ENCODE data around the gene IL34. TPM values are rescaled to one million over a fixed set of nuclear protein-coding genes. Genes with fewer than 3 reads are reported as not detected.

IL34 gene
- total RNA-seq, 3 donors from 2014 or later (not counting 1 experiment from before 2014, with no cell fraction given), result 0.48 to 0.54 TPM; not detected in 1

DNA sequence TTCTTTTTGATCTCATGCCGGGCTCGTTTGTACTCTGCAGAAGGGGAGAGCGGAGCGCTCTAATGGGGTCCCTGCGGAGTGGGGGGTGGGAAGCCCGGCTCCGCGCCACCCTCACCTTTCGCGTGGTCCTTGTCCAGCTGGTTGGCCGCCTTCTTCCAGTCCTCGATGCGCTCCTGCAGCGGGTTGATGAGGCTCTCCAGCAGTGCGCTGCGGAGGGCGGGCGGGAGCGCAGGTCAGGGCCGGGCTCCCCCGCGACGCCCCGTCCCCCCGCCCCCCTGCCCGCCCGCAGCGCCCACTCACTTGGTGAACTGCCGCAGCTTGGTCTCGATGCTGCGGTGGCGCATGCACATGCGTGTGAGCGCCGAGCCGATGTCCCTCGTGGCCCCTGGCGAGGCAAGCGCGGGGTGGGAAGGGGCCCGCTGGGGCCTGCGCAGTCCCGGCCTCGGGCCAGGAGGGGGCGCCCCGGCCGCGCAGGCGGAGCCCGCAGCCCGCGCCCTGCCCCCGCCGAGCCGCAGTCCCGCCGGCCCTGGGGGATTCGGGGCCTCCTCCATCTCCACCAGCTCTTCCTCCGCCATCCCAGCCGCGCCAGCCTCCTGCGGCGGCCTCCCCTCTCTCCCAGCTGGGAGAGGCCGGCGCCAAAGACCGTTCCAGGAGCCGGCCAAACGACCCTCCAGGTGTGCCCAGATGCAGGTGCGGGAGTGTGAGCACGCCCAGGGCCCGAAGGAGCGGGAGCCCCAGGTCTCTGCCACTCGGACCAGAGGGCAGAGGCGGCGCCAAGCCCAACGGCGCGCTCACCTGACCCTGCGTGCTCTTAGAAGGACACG, 33.5 kb downstream of the IL34 start:
- peaks cover 0 to 12% of the 10 kb centered on the region in 2 donors for H3K4me1 Mint-ChIP-seq
- Histone ChIP-seq H3K4me1 (ENCODE audit: control insufficient read depth, insufficient read depth, low read length) (peaks cover 9% of the 10 kb centered on the region), H3K27ac (ENCODE audit: low read length) (no peak overlapping the region), H3K9me3 (ENCODE audit: control insufficient read depth, insufficient read depth, low read length) (no peaks in the 10 kb centered on the region), H3K4me3 (ENCODE audit: low read length) (no peak overlapping the region), H3K36me3 (ENCODE audit: control insufficient read depth, insufficient read depth, low read length) (no peaks in the 10 kb centered on the region), H3K27me3 (ENCODE audit: control insufficient read depth, insufficient read depth, low read length) (peaks cover 4% of the 10 kb centered on the region)
- peak in 1 of 3 donors; percentile 34 for ATAC-seq
- no peaks in the 10 kb centered on the region for H3K27me3 Mint-ChIP-seq (ENCODE audit: low read depth in 2 of 2)
- H3K4me3 Mint-ChIP-seq, result no peak overlapping the region
- no peaks in the 10 kb centered on the region for H3K9me3 Mint-ChIP-seq
- peak in 1 of 2 donors; percentile 28 for DNase-seq
- no peak for TF ChIP-seq CTCF (IDR thresholded peaks at IDR 0.05)
- H3K36me3 Mint-ChIP-seq, result no peaks in the 10 kb centered on the region
- no peak overlapping the region for H3K27ac Mint-ChIP-seq
- WGBS (ENCODE audit: insufficient coverage), result 85% methylated on average over 80 of the region's 80 CpGs
- intact Hi-C loops (cut with micrococcal nuclease), result no loop called here

DNA sequence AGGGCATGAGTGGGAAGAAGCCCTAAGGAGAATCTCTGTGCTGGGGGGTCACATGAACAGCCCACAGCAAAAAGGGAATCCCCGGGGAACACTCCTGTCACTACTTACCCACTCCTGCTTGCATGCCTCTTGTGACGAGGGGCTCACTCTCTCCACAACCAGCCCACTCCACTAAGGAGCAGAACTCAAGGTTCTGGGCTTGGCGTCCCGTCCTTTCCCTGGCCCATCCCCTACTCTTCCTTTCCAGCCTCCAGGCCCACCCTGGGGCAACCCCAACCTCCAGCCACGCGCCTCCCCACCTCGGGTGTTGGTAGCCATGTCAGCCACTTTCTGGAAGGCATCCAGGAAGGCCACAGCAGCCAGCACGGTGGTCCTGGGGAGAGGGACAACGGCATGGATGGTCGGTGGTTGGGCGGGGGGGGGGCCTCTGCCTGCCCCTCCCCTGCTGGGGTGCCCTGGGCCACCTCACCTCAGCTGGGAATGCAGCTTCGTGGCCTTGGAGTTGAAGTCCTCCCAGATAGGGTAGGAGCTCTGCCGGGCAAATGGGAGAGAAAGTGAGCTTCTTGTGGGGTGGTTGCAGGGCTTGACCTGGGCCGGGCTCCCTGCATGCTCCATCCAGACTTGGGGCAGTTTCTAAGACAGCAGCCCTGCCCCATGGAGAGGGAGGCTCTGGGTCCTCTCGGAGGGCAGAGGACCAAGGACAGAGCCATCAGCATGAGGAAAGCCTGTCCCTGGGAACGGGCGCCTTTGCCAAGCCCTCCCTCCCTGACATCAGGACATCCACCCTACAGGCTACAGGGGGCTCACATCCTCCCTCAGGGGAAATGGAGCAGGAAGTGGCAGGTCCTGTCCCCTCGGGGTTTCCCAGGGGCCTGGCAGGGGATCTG, 34.4 kb downstream of the IL34 start:
- H3K27ac ChIP-seq (ENCODE audit: low read length), result no peak overlapping the region
- H3K27ac Mint-ChIP-seq, result no peak overlapping the region
- no peaks in the 10 kb centered on the region for H3K36me3 Mint-ChIP-seq
- no peak for DNase-seq
- H3K4me1 ChIP-seq (ENCODE audit: control insufficient read depth, insufficient read depth, low read length), result peaks cover 13% of the 10 kb centered on the region
- no peak overlapping the region for H3K4me3 ChIP-seq (ENCODE audit: low read length)
- no peak for ATAC-seq
- H3K9me3 Mint-ChIP-seq, result no peaks in the 10 kb centered on the region
- H3K27me3 Mint-ChIP-seq (ENCODE audit: low read depth in 2 of 2), result no peaks in the 10 kb centered on the region
- peaks cover 0 to 16% of the 10 kb centered on the region in 2 donors for H3K4me1 Mint-ChIP-seq
- no peak for TF ChIP-seq CTCF (IDR thresholded peaks at IDR 0.05)
- no peaks in the 10 kb centered on the region for H3K9me3 ChIP-seq (ENCODE audit: control insufficient read depth, insufficient read depth, low read length)
- intact Hi-C loops (cut with micrococcal nuclease), result no loop called here
- WGBS (ENCODE audit: insufficient coverage), result 83% methylated on average over 18 of the region's 18 CpGs
- H3K27me3 ChIP-seq (ENCODE audit: control insufficient read depth, insufficient read depth, low read length), result peaks cover 8% of the 10 kb centered on the region
- no peak overlapping the region for H3K4me3 Mint-ChIP-seq
- no peaks in the 10 kb centered on the region for H3K36me3 ChIP-seq (ENCODE audit: control insufficient read depth, insufficient read depth, low read length)

DNA sequence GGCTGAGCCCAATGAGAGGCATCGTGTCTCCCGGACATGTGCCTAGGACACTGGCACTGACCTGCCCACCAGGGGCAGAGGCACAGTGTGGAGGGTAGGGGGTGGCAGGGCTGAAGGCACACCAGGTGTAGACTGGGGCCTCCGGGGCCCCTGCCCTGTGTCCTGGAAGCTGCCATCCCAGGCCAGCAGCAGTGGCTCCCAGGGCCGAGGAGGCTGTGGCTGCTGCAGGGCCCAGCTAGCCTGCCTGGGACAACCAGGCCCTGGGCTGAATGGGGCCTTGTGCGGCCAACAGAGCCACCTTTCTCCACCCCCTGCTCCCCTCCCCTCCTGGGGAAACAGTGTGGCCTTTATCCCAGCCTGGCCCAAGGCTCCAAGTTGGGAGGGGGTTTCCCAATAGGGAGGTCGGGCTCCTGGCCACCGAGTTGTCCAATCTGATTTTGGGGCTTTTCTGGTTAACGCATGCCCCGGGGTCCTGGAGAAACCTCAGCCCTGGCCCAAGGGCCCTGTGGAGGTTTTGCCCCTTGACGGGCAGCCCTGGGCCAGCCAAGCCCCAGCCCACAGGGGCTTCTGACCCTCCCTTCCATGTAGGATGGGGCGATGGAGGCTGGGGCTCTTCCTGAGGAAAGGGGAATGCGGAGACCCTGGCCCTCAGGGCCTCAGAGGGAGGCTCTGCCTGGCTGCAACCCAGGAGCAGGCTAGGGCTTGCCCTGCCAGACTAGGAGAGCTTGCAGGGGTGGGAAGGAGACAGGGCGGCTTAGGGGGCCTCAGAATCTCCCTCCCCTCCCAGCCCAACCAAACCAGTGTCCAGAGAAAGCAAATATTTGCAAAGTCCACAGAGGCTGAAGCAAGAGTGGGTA, 35.3 kb downstream of the IL34 start:
- Histone ChIP-seq H3K27ac (ENCODE audit: low read length) (no peak overlapping the region), H3K36me3 (ENCODE audit: control insufficient read depth, insufficient read depth, low read length) (no peaks in the 10 kb centered on the region), H3K27me3 (ENCODE audit: control insufficient read depth, insufficient read depth, low read length) (peaks cover 8% of the 10 kb centered on the region), H3K4me3 (ENCODE audit: low read length) (no peak overlapping the region), H3K4me1 (ENCODE audit: control insufficient read depth, insufficient read depth, low read length) (peaks cover 13% of the 10 kb centered on the region), H3K9me3 (ENCODE audit: control insufficient read depth, insufficient read depth, low read length) (no peaks in the 10 kb centered on the region)
- 80% methylated on average over 12 of the region's 13 CpGs for WGBS (ENCODE audit: insufficient coverage)
- H3K9me3 Mint-ChIP-seq, result no peaks in the 10 kb centered on the region
- H3K36me3 Mint-ChIP-seq, result no peaks in the 10 kb centered on the region
- DNase-seq (no peak), ATAC-seq (no peak)
- no peak overlapping the region for H3K27ac Mint-ChIP-seq
- TF ChIP-seq CTCF (IDR thresholded peaks at IDR 0.05), result no peak
- peaks cover 0 to 16% of the 10 kb centered on the region in 2 donors for H3K4me1 Mint-ChIP-seq
- intact Hi-C loops (cut with micrococcal nuclease), result no loop called here
- no peak overlapping the region for H3K4me3 Mint-ChIP-seq
- no peaks in the 10 kb centered on the region for H3K27me3 Mint-ChIP-seq (ENCODE audit: low read depth in 2 of 2)

Measured in natural killer cell (primary cell).